RWPE1 (cell line): Measurements from ENCODE around the gene IGF2BP3.

Source experiments
- CTCF ChIA-PET: fragments of 350-600 bp; sonication (Branson Sonifier 250); formaldehyde crosslinking; extraction: SDS; loops from one replicate; lab custom pipeline; 2021; lab: Yijun Ruan, JAX
- POLR2A ChIA-PET: fragments of 400-600 bp; formaldehyde crosslinking; extraction: SDS; loops from one replicate; lab custom pipeline; 2020; ENCODE audit warnings: antibody characterized with exemption; ENCODE audit not compliant: low non-redundant PET; lab: Yijun Ruan, JAX
- DNase-seq: peaks from one replicate; pipeline ENCODE4 v3.0.0; 2012; ENCODE audit warnings: low spot score
- H3K27ac ChIP-seq: fragments of 450-650 bp; 2 replicates; pipeline ENCODE4 v1.5.1; 2017
- CTCF ChIP-seq: fragments of 450-650 bp; conservative IDR thresholded peaks from 2 replicates; pipeline ENCODE4 v1.5.1; 2017; ENCODE audit warnings: low read depth, mild to moderate bottlenecking

IGF2BP3 gene

GRCh38 chr7:23394488-23395171 lies 75.7 kb downstream of the IGF2BP3 start:
- TF ChIP-seq CTCF, result no peak
- DNase-seq, result no peak
- POLR2A ChIA-PET, result no interaction called here
- no peak overlapping the region for H3K27ac ChIP-seq
- CTCF ChIA-PET, result interaction anchor here (0.6 to 1.1 kb wide), 2 partner anchors 128 to 504 kb away, joined by 3 read pairs; no protein-coding TSS in a partner anchor

- CTCF ChIA-PET, result interaction anchor here (1.3 kb wide), 1 partner anchor 27 kb away, joined by 3 read pairs; no protein-coding TSS in a partner anchor
- TF ChIP-seq CTCF, result no peak
- H3K27ac ChIP-seq, result no peak overlapping the region
- POLR2A ChIA-PET, result no interaction called here
- DNase-seq, result no peak
These were observed 76.7 kb downstream of the IGF2BP3 start for GRCh38 chr7:23393636-23394035.

DNA sequence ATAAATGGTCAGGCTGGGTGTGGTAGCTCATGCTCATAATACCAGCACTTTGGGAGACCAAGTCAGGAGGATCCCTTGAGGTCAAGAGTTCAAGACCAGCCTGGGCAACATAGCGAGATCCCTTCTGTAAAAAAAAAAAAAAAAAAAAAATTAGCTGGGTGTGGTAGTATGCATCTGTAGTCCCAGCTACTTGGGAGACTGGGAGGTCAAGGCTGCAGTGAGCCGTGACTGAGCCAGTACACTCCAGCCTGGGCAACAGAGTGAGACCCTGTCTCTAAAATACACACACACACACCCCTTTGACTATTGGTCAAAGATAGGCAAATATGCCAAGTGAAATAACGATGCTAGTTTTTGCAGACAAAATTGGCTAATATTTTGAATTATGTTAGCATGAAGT lies 80.6 kb downstream of the IGF2BP3 start:
- CTCF ChIA-PET, result no interaction called here
- POLR2A ChIA-PET, result interaction anchor here (0.6 kb wide), 1 partner anchor 142 kb away, joined by 3 read pairs; no protein-coding TSS in a partner anchor
- TF ChIP-seq CTCF, result no peak
- DNase-seq, result no peak
- no peak overlapping the region for H3K27ac ChIP-seq

- H3K27ac ChIP-seq, result no peak overlapping the region
- DNase-seq, result no peak
- ChIA-PET CTCF (no interaction called here), POLR2A (no interaction called here)
- no peak for TF ChIP-seq CTCF
These were observed 82.7 kb downstream of the IGF2BP3 start for GRCh38 chr7:23387583-23387982.

DNA sequence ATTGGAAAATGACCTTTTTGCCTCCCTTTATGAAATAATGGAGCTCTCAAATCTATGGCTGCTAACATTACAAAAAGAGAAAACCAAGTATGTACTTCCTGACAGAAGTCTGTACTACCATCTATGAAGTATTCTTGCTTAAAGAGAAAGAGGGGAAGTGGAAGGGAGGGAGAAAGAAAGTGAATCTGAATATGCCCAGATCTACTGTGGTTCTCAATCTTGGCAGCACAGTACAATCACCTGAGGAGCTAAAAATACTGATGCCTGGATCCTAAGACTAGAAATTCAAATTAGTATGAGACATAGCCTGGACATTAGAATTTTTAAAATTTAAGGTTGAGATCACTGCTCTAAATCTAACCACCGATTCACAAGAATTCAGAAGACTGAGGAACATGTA lies 85.2 kb downstream of the IGF2BP3 start:
- no peak overlapping the region for H3K27ac ChIP-seq
- no peak for DNase-seq
- POLR2A ChIA-PET, result no interaction called here
- TF ChIP-seq CTCF, result no peak
- CTCF ChIA-PET, result interaction anchor here (0.7 kb wide), 1 partner anchor 73 kb away, joined by 3 read pairs; no protein-coding TSS in a partner anchor

DNA sequence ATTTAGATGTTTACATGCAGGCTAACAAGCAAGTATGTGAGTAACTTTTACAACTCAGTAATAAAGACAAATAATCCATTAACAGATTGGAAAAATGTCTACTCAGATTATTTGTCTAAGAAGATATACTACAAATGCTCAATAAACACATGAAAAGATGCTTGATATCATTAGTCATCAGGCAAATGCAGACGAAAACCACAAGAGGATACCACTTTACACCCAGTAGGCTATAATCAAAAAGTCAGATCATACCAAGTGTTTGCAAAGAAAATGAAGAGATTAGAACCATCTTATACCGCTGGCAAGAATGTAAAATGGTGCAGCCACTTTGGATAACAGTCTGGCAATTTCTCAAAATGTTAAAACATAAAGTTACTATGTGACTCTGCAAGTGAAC lies 87.1 kb downstream of the IGF2BP3 start:
- CTCF ChIA-PET, result no interaction called here
- POLR2A ChIA-PET, result no interaction called here
- DNase-seq, result no peak
- TF ChIP-seq CTCF, result no peak
- no peak overlapping the region for H3K27ac ChIP-seq
